HCT116 (cell line): ENCODE measurements around the gene INSIG2. TPM values are rescaled to one million over a fixed set of nuclear protein-coding genes. Genes with fewer than 3 reads are reported as not detected.
A peak's percentile ranks its signal among the peaks of the same experiment; 100 is the strongest.

ENCODE experiments used
- ATAC-seq: fragments of 200-7000 bp; cut with Tn5 transposase; 2 replicates; pipeline ENCODE4 v1.9.1; 2020; ENCODE audit warnings: mild to moderate bottlenecking, moderate library complexity
- Bru-seq: library from RNA; stranded (reverse); fragments of 400-500 nt; gene quantifications from one replicate; lab custom pipeline; 2021; lab: Mats Ljungman, UMichigan
- BruChase-seq, 2 experiments: library from RNA; stranded (reverse); fragments of 400-500 nt; gene quantifications; one replicate each; lab custom pipeline; 2021; lab: Mats Ljungman, UMichigan
- BruUV-seq: library from RNA; stranded (reverse); fragments of 400-500 nt; replicated peaks from 2 replicates; lab custom pipeline; 2021; lab: Mats Ljungman, UMichigan
- CTCF ChIA-PET: fragments of 300-600 bp; sonication (Branson Sonifier 250); formaldehyde crosslinking; loops from one replicate; lab custom pipeline; 2021; ENCODE audit warnings: antibody characterized with exemption; lab: Charles Lee
- POLR2A ChIA-PET: fragments of 300-600, 350-600 bp; sonication (Branson Sonifier 250); formaldehyde crosslinking; loops from one replicate; lab custom pipeline; 2021; ENCODE audit warnings: antibody characterized with exemption; lab: Charles Lee
- RAD21 ChIA-PET, 2 experiments: fragments of 300-600 bp; sonication (Branson Sonifier 250); formaldehyde crosslinking; loops; one replicate each; lab custom pipeline; 2023; ENCODE audit warnings: low total read pairs in 2 of 2; ENCODE audit not compliant: uncharacterized antibody in 2 of 2, unreplicated experiment in 2 of 2, low non-redundant PET in 1 of 2; lab: Charles Lee
- DNase-seq: peaks from one replicate; pipeline ENCODE4 v3.0.0-alpha.2; 2010; ENCODE audit warnings: low read depth, low spot score
- H2AFZ ChIP-seq: fragments of 200-600 bp; shearing (Covaris generic), sonication (generic); 2 replicates; pipeline ENCODE4 v1.6.1; 2017; ENCODE audit warnings: low read depth, mixed run types, mixed read lengths, antibody characterized with exemption, low read length; ENCODE audit not compliant: poor library complexity, severe bottlenecking
- H3K27ac ChIP-seq: 2 replicates; pipeline ENCODE4 v1.5.1; 2012; ENCODE audit warnings: low read depth, low read length
- H3K27me3 ChIP-seq: fragments of 200-600 bp; sonication (generic); 2 replicates; pipeline ENCODE4 v1.6.1; 2016; ENCODE audit warnings: mixed run types, low read length, mixed read lengths; ENCODE audit not compliant: insufficient read depth
- H3K36me3 ChIP-seq, 2 experiments: fragments of 200-500 bp in 1 of 2; fragments of 200-600 bp in 1 of 2; sonication (Bioruptor generic) in 1 of 2; sonication (generic) in 1 of 2; 2 replicates each; pipeline versions ENCODE4 v1.5.1 to v1.6.1; 2014 to 2016; ENCODE audit warnings: low read length in 2 of 2, inconsistent platforms in 1 of 2, mixed read lengths in 1 of 2, mixed run types in 1 of 2; ENCODE audit not compliant: insufficient read depth in 2 of 2, control insufficient read depth in 1 of 2
- H3K4me1 ChIP-seq, 2 experiments: fragments of 200-600 bp in 1 of 2; sonication (generic) in 1 of 2; 2 replicates each; pipeline versions ENCODE4 v1.5.1 to v1.6.1; 2012 to 2017; ENCODE audit warnings: low read length in 2 of 2, inconsistent platforms in 1 of 2, mild to moderate bottlenecking in 1 of 2, mixed read lengths in 1 of 2, mixed run types in 1 of 2, moderate library complexity in 1 of 2; ENCODE audit not compliant: insufficient read depth in 2 of 2, control insufficient read depth in 1 of 2
- H3K4me2 ChIP-seq: fragments of 200-600 bp; sonication (generic); 2 replicates; pipeline ENCODE4 v1.6.1; 2017; ENCODE audit warnings: mixed run types, low read length, mixed read lengths
- H3K4me3 ChIP-seq, 2 experiments: fragments of 200-600 bp in 1 of 2; sonication (generic) in 1 of 2; replicated peaks in 1 of 2; 2 replicates each; pipeline ENCODE4 v1.5.1; 2011 to 2016; ENCODE audit warnings: low read length in 2 of 2, control low read depth in 1 of 2, low read depth in 1 of 2, mild to moderate bottlenecking in 1 of 2, mixed read lengths in 1 of 2, mixed run types in 1 of 2
- H3K79me2 ChIP-seq: fragments of 200-600 bp; sonication (generic); 2 replicates; pipeline ENCODE4 v1.6.1; 2017; ENCODE audit warnings: mild to moderate bottlenecking, mixed run types, low read length, moderate library complexity, mixed read lengths; ENCODE audit not compliant: insufficient read depth
- H3K9ac ChIP-seq: fragments of 200-600 bp; sonication (generic); 2 replicates; pipeline ENCODE4 v1.6.1; 2016; ENCODE audit warnings: low read length, mixed read lengths
- H3K9me2 ChIP-seq: fragments of 200-600 bp; sonication (generic), shearing (Covaris generic); 2 replicates; pipeline ENCODE4 v1.6.1; 2017; ENCODE audit warnings: mixed run types, mild to moderate bottlenecking, moderate library complexity; ENCODE audit not compliant: insufficient read depth
- H3K9me3 ChIP-seq, 2 experiments: fragments of 200-500 bp in 1 of 2; fragments of 200-600 bp in 1 of 2; sonication (Bioruptor generic) in 1 of 2; sonication (generic) in 1 of 2; 2 replicates each; pipeline ENCODE4 v1.6.1; 2014 to 2017; ENCODE audit warnings: low read length in 2 of 2, mixed read lengths in 2 of 2, inconsistent platforms in 1 of 2, low read depth in 1 of 2, mild to moderate bottlenecking in 1 of 2, mixed run types in 1 of 2, moderate library complexity in 1 of 2; ENCODE audit not compliant: control insufficient read depth in 1 of 2, insufficient read depth in 1 of 2
- H4K20me1 ChIP-seq: fragments of 200-600 bp; sonication (generic), shearing (Covaris generic); 2 replicates; pipeline ENCODE4 v1.6.1; 2017; ENCODE audit warnings: mixed run types, mild to moderate bottlenecking, moderate library complexity; ENCODE audit not compliant: insufficient read depth
- EGR1 ChIP-seq: IDR thresholded peaks from 2 replicates; pipeline ENCODE4 v1.6.1; 2012; ENCODE audit warnings: low read depth
- ELF1 ChIP-seq: IDR thresholded peaks from 2 replicates; pipeline ENCODE4 v1.6.1; 2012; ENCODE audit warnings: low read depth, borderline replicate concordance
- EZH2phosphoT487 ChIP-seq: fragments of 200-600 bp; IDR thresholded peaks from 2 replicates; pipeline ENCODE4 v1.6.1; 2018; ENCODE audit warnings: antibody characterized with exemption, borderline replicate concordance
- FOSL1 ChIP-seq: IDR thresholded peaks from 2 replicates; pipeline ENCODE4 v1.6.1; 2012; ENCODE audit warnings: low read depth
- JUND ChIP-seq: IDR thresholded peaks from 2 replicates; pipeline ENCODE4 v1.6.1; 2012
- POLR2A ChIP-seq: IDR thresholded peaks from 2 replicates; pipeline ENCODE4 v1.7.0; 2011; ENCODE audit warnings: borderline replicate concordance; ENCODE audit not compliant: insufficient read depth, insufficient read length; ENCODE audit errors: extremely low read depth
- POLR2AphosphoS5 ChIP-seq: IDR thresholded peaks from 2 replicates; pipeline ENCODE4 v1.6.1; 2011; ENCODE audit warnings: mild to moderate bottlenecking, low read depth, low read length, moderate library complexity
- REST ChIP-seq: IDR thresholded peaks from 2 replicates; pipeline ENCODE4 v1.6.1; 2012; ENCODE audit warnings: low read depth
- SIN3A ChIP-seq: IDR thresholded peaks from 2 replicates; pipeline ENCODE4 v1.6.1; 2012; ENCODE audit warnings: low read depth
- SP1 ChIP-seq: IDR thresholded peaks from 2 replicates; pipeline ENCODE4 v1.6.1; 2012; ENCODE audit warnings: low read depth
- SRF ChIP-seq: IDR thresholded peaks from 2 replicates; pipeline ENCODE4 v1.6.1; 2012; ENCODE audit warnings: low read depth
- TCF7L2 ChIP-seq: IDR thresholded peaks from 2 replicates; pipeline ENCODE4 v1.7.0; 2011; ENCODE audit warnings: borderline replicate concordance, inconsistent platforms; ENCODE audit not compliant: insufficient read depth, insufficient read length; ENCODE audit errors: extremely low read depth
- YY1 ChIP-seq: IDR thresholded peaks from 2 replicates; pipeline ENCODE4 v1.6.1; 2011; ENCODE audit warnings: low read length, low read depth, moderate library complexity, mild to moderate bottlenecking; ENCODE audit not compliant: insufficient replicate concordance; ENCODE audit errors: extremely low read depth
- ZBTB33 ChIP-seq: IDR thresholded peaks from 2 replicates; pipeline ENCODE4 v1.6.1; 2011; ENCODE audit warnings: mild to moderate bottlenecking, low read length, moderate library complexity; ENCODE audit not compliant: insufficient replicate concordance; ENCODE audit errors: extremely low read depth
- ZFX ChIP-seq: fragments of 450-650 bp; IDR thresholded peaks from 2 replicates; pipeline ENCODE4 v1.6.1; 2017
- ZNF274 ChIP-seq: fragments of 200-500 bp; sonication (Bioruptor generic); IDR thresholded peaks from 2 replicates; pipeline ENCODE4 v1.6.1; 2014; ENCODE audit warnings: mild to moderate bottlenecking, low read depth, low read length, inconsistent platforms
- intact Hi-C: fragments of 100-400 bp; cut with micrococcal nuclease; formaldehyde crosslinking; loops from 2 replicates; pipeline ENCODE4 v1.10.0; 2022
- long read RNA-seq: library from polyadenylated mRNA; unstranded; transcript quantifications from one replicate; pipeline ENCODE4 v2.0.0, GENCODE V29; 2021; ENCODE audit not compliant: unreplicated experiment
- polyA plus RNA-seq: library from polyadenylated mRNA; unstranded; fragments of >200 nt; gene quantifications from 2 replicates; pipeline ENCODE4 v1.2.1, GENCODE V29; 2012; ENCODE audit warnings: missing spikeins
- total RNA-seq: library from RNA; stranded (reverse); gene quantifications from one replicate; pipeline ENCODE4 v1.2.1, GENCODE V29; 2021; ENCODE audit not compliant: unreplicated experiment
- TF ChIP-seq, protein P1 (sequence below): IDR thresholded peaks from 2 replicates; pipeline ENCODE4 v1.6.1; 2012
- TF ChIP-seq, protein P2 (sequence below): IDR thresholded peaks from 2 replicates; pipeline ENCODE4 v1.6.1; 2012

INSIG2 gene
- total RNA-seq = 21.8 TPM
- polyA plus RNA-seq = 30.1 and 30.6 TPM in 2 replicates
- Bru-seq, nascent RNA = percentile 84 among the genes with signal in this experiment
- BruChase-seq, experiment 1, labeled RNA remaining after a 6-hour chase = percentile 83 among the genes with signal in this experiment
- BruChase-seq, experiment 2, labeled RNA remaining after a 2-hour chase = percentile 89 among the genes with signal in this experiment
- long read RNA-seq, transcript INSIG2-201 (6 exons, 2,590 nt) = major isoform, 45 of 85 reads
- long read RNA-seq, transcript INSIG2-202 (5 exons, 574 nt) = minor isoform, 16 of 85 reads
- long read RNA-seq, partial matches to known transcripts = 4 of 85 reads
- long read RNA-seq, other reads (novel, unspliced or antisense) = 20 of 85 reads

DNA sequence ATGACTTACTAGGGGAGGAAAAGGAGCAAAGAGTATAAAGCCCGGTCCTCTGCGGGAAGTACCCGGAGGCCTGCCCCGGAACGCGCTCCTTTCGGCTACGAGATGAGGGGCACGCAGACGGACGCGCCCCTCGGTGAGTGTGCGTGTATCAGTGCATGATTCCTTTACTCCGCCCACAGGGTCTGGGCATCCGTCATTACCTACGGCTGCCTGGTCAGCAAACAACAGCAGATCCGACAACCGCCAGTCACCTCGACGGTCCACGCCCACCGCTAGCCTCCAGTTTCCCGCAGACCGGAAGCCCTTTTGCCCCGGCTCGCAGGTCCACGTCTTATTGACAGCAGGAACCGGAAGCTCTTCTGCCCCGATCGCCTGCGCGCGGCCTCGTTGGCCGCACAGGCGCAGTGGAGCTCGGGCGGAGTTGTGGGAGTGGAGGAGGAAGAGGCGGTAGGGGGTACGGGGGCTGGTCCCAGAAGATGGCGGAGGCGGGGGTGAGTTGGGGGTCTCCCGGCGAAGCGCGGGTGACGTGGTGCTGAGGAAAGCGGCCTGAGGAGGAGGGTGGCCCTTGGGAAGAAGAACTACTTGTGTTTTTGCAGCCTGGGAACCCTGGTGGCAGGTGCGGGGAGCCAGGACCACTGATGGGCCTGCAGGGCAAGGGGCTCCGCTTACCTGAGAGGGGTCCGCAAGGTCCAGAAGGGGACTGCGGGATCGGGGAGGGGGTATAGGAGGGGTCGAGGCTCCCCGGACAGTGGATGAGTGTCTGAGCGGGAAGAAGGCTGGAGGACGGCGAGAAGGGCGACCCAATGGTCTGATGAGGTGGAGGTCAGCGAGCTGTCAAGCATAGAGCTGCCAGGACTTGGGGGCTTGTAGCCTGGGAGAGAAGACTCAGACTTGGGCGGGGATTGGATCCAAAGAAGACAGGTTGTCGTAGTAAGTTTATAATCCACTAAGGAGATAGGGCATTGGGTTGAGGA, at the start of gene INSIG2:
Gene INSIG2, plus strand, starts transcription at position 421 of the 974 bp plus-strand sequence. CDS start 8,086 bp downstream, outside the sequence.
- peak within 1 kb of the TSS; percentile 82 for H3K4me2 ChIP-seq
- peak within 1 kb of the TSS; percentile 74 for H3K9ac ChIP-seq
- no peaks in the 10 kb centered on the region for H3K27me3 ChIP-seq
- H3K9me2 ChIP-seq = no peaks in the 10 kb centered on the region
- no peaks in the 10 kb centered on the region for H3K9me3 ChIP-seq
- CTCF ChIA-PET = interaction anchor here (0.7 to 1.5 kb wide), 3 partner anchors 21 to 56 kb away, joined by 3 to 6 read pairs (median 3); no protein-coding TSS in a partner anchor
- BruUV-seq = no TSS peak
- RAD21 ChIA-PET = no interaction called here
- intact Hi-C loops = loop anchor here (2.0 kb wide), 1 partner anchor 96 kb away; no protein-coding TSS in a partner anchor
- no peaks in the 10 kb centered on the region for H3K36me3 ChIP-seq
- H3K79me2 ChIP-seq = peaks cover 43% of the 10 kb centered on the region
- peak within 1 kb of the TSS; percentile 66 for H2AFZ ChIP-seq
- peaks cover 10 to 39% of the 10 kb centered on the region in 2 experiments for H3K4me1 ChIP-seq
- peak within 1 kb of the TSS; percentile 42 for H3K27ac ChIP-seq
- DNase-seq = peak; percentile 97
- H3K4me3 ChIP-seq = peak within 1 kb of the TSS; percentile 83 to 88
- no peaks in the 10 kb centered on the region for H4K20me1 ChIP-seq
- ATAC-seq = peak; percentile 94
- POLR2A ChIA-PET = interaction anchor here (0.9 kb wide), 1 partner anchor 10 kb away, joined by 5 read pairs; no protein-coding TSS in a partner anchor
- no peak for TF ChIP-seq EZH2phosphoT487
- TF ChIP-seq ZNF274 = no peak
- no peak for TF ChIP-seq SRF
- TF ChIP-seq ZBTB33 = peak; percentile 11
- no peak for TF ChIP-seq SP1
- peak; percentile 80 for TF ChIP-seq YY1
- TF ChIP-seq POLR2AphosphoS5 = peak; percentile 83
- peak; percentile 27; the same call in 1 of the 2 replicates for TF ChIP-seq ELF1
- TF ChIP-seq JUND = no peak
- 0 out of 2 replicates have a peak, but pooled peaks have one; percentile 63 for TF ChIP-seq SIN3A
- TF ChIP-seq, protein P1, sequence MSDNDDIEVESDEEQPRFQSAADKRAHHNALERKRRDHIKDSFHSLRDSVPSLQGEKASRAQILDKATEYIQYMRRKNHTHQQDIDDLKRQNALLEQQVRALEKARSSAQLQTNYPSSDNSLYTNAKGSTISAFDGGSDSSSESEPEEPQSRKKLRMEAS = peak; percentile 72; the same call in 1 of the 2 replicates
- TF ChIP-seq EGR1 = peak; percentile 74
- peak; percentile 29 for TF ChIP-seq ZFX
- no peak for TF ChIP-seq FOSL1
- no peak for TF ChIP-seq TCF7L2
- TF ChIP-seq, protein P2, sequence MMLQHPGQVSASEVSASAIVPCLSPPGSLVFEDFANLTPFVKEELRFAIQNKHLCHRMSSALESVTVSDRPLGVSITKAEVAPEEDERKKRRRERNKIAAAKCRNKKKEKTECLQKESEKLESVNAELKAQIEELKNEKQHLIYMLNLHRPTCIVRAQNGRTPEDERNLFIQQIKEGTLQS = no peak
- TF ChIP-seq REST = no peak
- TF ChIP-seq POLR2A = peak; percentile 54
